Measurements from ENCODE around the gene RPS18.
"Not testable (repeated sequence)": the region's sequence is repeated elsewhere in the genome, so short reads cannot be mapped to it uniquely, and the experiment has no call there.

The RPS18 gene

GRCh38 chr6:33271468-33272274 lies at the start of gene RPS18, which contains the start of gene VPS52:
TSS of gene RPS18 (plus strand) at chr6:33272075. CDS start at chr6:33272120, 45 bp downstream.
TSS of gene VPS52 (minus strand) at chr6:33271876. CDS start at chr6:33271675, 201 bp downstream.
- peak; percentile 98 for DNase-seq (ENCODE audit: low read depth, low spot score)

GRCh38 chr6:33226503-33227120 lies 45.3 kb upstream of the RPS18 start:
- not testable (repeated sequence) for DNase-seq (ENCODE audit: low read depth, low spot score)

- peak; percentile 82 for DNase-seq (ENCODE audit: low read depth, low spot score)
Measured at GRCh38 chr6:33235221-33235634, 36.6 kb upstream of the RPS18 start.

GRCh38 chr6:33236328-33236727 lies 35.5 kb upstream of the RPS18 start:
- DNase-seq (ENCODE audit: low read depth, low spot score), result no peak

GRCh38 chr6:33236852-33237251 lies 35.0 kb upstream of the RPS18 start:
- DNase-seq (ENCODE audit: low read depth, low spot score), result no peak

- no peak for DNase-seq (ENCODE audit: low read depth, low spot score)
Measured at GRCh38 chr6:33237741-33238140, 34.1 kb upstream of the RPS18 start.

- DNase-seq (ENCODE audit: low read depth, low spot score), result no peak
Measured at GRCh38 chr6:33241968-33242367, 29.9 kb upstream of the RPS18 start.

GRCh38 chr6:33243476-33243875 lies 28.4 kb upstream of the RPS18 start:
- no peak for DNase-seq (ENCODE audit: low read depth, low spot score)

GRCh38 chr6:33247977-33248642 lies 23.8 kb upstream of the RPS18 start:
- peak; percentile 94 for DNase-seq (ENCODE audit: low read depth, low spot score)

- no peak for DNase-seq (ENCODE audit: low read depth, low spot score)
Measured at GRCh38 chr6:33248643-33248931, 23.3 kb upstream of the RPS18 start.

- peak; percentile 99 for DNase-seq (ENCODE audit: low read depth, low spot score)
Measured at GRCh38 chr6:33248932-33249731, 22.7 kb upstream of the RPS18 start.

- peak; percentile 44 for DNase-seq (ENCODE audit: low read depth, low spot score)
Measured at GRCh38 chr6:33249732-33250630, 21.9 kb upstream of the RPS18 start.

- no peak for DNase-seq (ENCODE audit: low read depth, low spot score)
Measured at GRCh38 chr6:33250731-33251130, 21.1 kb upstream of the RPS18 start.

- no peak for DNase-seq (ENCODE audit: low read depth, low spot score)
Measured at GRCh38 chr6:33251395-33252012, 20.4 kb upstream of the RPS18 start.

- no peak for DNase-seq (ENCODE audit: low read depth, low spot score)
Measured at GRCh38 chr6:33252759-33253158, 19.1 kb upstream of the RPS18 start.

GRCh38 chr6:33254591-33254990 lies 17.3 kb upstream of the RPS18 start:
- no peak for DNase-seq (ENCODE audit: low read depth, low spot score)

- no peak for DNase-seq (ENCODE audit: low read depth, low spot score)
Measured at GRCh38 chr6:33259032-33259431, 12.8 kb upstream of the RPS18 start.

GRCh38 chr6:33262490-33262889 lies 9.4 kb upstream of the RPS18 start:
- not testable (repeated sequence) for DNase-seq (ENCODE audit: low read depth, low spot score)

GRCh38 chr6:33264015-33264414 lies 7.9 kb upstream of the RPS18 start:
- no peak for DNase-seq (ENCODE audit: low read depth, low spot score)

- no peak for DNase-seq (ENCODE audit: low read depth, low spot score)
Measured at GRCh38 chr6:33271117-33271467, 783 bp upstream of the RPS18 start.

All from ELF-1 (cell line).